NCI-H146 (cell line): ENCODE results near the gene CCDC30.

ENCODE experiments used
- DNase-seq: peaks from one replicate; lab custom pipeline; 2025; lab: John Stamatoyannopoulos, UW

Gene CCDC30

GRCh38 chr1:42692461-42692860 lies 229.4 kb downstream of the CCDC30 start:
- no peak for DNase-seq

GRCh38 chr1:42692911-42693310 lies 229.8 kb downstream of the CCDC30 start:
- no peak for DNase-seq

DNA sequence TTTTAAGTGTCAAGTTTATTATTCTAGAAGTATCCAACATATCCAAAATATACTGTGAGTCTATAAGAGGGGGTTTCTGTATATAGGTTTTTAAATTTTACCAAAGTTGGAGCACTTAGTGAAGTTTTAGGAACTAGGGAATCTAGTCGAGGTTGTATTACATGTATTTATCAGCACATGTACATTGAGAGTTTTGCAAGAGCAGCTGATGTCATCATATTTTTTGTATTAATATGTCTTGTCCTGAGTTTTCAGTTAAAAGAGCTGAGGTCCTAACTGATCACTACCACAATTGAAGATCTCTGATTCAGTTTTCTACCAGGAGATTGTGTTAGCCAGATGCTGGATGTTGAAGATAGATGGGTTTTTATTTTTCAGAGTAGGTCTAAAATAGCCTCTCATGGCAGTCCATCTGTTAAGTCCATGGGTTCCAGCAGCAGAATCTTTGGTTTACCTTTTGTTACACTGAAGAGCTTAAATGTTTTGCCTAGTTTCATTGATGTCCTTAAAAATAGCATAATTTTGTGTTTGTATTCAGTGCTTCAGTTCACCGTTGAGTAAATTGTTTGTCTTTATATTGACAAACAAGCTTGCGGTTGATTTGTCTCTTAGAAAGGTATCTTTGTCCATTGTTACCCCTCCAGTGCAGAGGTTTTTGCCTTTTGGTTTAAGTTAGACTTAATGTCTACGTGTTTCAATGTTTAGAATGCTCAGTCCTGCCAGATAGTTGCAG lies 235.2 kb downstream of the CCDC30 start:
- no peak for DNase-seq

GRCh38 chr1:42700006-42700405 lies 236.9 kb downstream of the CCDC30 start:
- no peak for DNase-seq

DNA sequence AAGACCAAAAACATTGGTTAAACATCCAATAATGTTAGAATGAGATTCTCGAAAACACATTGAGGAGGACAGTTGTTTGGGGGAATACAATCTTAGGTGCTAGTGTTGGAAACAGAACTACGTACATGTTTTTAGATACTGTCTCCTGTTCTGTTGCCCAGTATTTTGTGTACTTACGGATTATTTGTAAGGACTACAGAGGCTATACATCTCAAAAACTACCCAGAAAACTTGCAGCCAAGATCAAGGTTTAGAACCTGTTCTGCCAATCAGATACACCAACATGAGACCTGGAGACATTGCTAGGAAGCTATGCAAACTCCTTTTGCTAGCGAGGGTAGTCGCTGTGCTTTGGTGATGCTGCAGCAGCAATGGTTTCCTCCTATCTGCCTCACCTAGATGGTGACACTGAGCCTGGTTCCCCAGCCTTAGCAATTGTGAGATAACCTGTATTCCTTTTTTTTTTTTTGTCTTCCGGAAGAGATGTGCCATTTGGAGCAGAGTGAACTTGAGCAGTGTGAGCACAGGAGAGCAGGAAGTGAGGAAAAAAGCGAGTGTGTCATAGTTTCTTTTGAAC lies 240.9 kb downstream of the CCDC30 start:
- no peak for DNase-seq
